Gastrocnemius medialis (tissue), 4 donors: Measurements from ENCODE around the gene NPM1.

Experiments
- POLR2A ChIP-seq, 2 donors: fragments of 450-650 bp; IDR thresholded peaks; one replicate each; pipeline ENCODE4 v1.6.1; 2017; ENCODE audit warnings: antibody characterized with exemption in 2 of 2, mild to moderate bottlenecking in 2 of 2, moderate library complexity in 2 of 2
- TF ChIP-seq, protein P1 (sequence below), 5 experiments: fragments of 450-650 bp in 3 of 5; fragments of 200-600 bp in 2 of 5; sonication (generic) in 2 of 5; IDR thresholded peaks in 4 of 5; conservative IDR thresholded peaks in 1 of 5; 1 replicate in 4 of 5; 2 replicates in 1 of 5; pipeline ENCODE4 v1.5.1; 2016 to 2019; ENCODE audit warnings: antibody characterized with exemption in 5 of 5, mild to moderate bottlenecking in 3 of 5, moderate library complexity in 3 of 5

DNA sequence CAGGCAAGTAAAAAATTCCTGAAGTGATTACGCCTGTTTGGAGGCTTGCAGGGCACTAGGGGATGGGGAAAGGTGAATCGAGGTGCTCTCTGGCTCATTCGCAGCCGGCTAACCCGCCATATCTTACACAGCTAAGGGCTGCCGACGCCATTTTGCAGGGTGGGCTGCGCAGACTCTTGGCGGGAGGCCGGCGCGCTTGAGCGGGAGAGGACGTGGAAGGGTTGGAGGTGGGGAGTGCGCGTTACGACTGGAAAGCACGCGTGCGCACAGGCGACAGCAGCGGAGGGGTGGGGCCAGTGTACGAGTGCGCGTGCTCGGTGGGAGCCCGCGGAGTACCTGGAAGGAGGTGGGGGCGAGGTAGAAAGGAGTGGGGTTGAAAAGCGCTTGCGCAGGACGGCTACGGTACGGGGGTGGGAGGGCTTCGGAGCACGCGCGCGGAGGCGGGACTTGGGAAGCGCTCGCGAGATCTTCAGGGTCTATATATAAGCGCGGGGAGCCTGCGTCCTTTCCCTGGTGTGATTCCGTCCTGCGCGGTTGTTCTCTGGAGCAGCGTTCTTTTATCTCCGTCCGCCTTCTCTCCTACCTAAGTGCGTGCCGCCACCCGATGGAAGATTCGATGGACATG is at the start of gene NPM1:
- TF ChIP-seq, protein P1, sequence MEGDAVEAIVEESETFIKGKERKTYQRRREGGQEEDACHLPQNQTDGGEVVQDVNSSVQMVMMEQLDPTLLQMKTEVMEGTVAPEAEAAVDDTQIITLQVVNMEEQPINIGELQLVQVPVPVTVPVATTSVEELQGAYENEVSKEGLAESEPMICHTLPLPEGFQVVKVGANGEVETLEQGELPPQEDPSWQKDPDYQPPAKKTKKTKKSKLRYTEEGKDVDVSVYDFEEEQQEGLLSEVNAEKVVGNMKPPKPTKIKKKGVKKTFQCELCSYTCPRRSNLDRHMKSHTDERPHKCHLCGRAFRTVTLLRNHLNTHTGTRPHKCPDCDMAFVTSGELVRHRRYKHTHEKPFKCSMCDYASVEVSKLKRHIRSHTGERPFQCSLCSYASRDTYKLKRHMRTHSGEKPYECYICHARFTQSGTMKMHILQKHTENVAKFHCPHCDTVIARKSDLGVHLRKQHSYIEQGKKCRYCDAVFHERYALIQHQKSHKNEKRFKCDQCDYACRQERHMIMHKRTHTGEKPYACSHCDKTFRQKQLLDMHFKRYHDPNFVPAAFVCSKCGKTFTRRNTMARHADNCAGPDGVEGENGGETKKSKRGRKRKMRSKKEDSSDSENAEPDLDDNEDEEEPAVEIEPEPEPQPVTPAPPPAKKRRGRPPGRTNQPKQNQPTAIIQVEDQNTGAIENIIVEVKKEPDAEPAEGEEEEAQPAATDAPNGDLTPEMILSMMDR (IDR thresholded peaks at IDR 0.05 in 4 of 5, conservative IDR thresholded peaks at IDR 0.05 in 1 of 5): no peak
- peak; percentile 87 to 94 for TF ChIP-seq POLR2A (IDR thresholded peaks at IDR 0.05)
